ENCODE results near the gene ZCCHC14.

GRCh38 chr16:87539113-87539512, 46.3 kb upstream of the ZCCHC14 start:
- TF ChIP-seq CTCF (IDR thresholded peaks at IDR 0.05) (no peak), MAFK (IDR thresholded peaks at IDR 0.05; ENCODE audit: partially characterized antibody) (no peak), EP300 (IDR thresholded peaks at IDR 0.05) (no peak), CHD4 (IDR thresholded peaks at IDR 0.05; ENCODE audit: borderline replicate concordance) (no peak), RAD21 (conservative IDR thresholded peaks at IDR 0.05 in 1 of 2, IDR thresholded peaks at IDR 0.05 in 1 of 2) (no peak), POLR2AphosphoS2 (conservative IDR thresholded peaks at IDR 0.05; ENCODE audit: low read length) (no peak), JUNB (IDR thresholded peaks at IDR 0.05) (no peak), SREBF2 (IDR thresholded peaks at IDR 0.05) (no peak), MYC (IDR thresholded peaks at IDR 0.05; ENCODE audit: borderline replicate concordance, low read length) (no peak)
- TF ChIP-seq, protein P1, sequence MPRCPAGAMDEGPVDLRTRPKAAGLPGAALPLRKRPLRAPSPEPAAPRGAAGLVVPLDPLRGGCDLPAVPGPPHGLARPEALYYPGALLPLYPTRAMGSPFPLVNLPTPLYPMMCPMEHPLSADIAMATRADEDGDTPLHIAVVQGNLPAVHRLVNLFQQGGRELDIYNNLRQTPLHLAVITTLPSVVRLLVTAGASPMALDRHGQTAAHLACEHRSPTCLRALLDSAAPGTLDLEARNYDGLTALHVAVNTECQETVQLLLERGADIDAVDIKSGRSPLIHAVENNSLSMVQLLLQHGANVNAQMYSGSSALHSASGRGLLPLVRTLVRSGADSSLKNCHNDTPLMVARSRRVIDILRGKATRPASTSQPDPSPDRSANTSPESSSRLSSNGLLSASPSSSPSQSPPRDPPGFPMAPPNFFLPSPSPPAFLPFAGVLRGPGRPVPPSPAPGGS (IDR thresholded peaks at IDR 0.05) = no peak
- TF ChIP-seq, protein P2, sequence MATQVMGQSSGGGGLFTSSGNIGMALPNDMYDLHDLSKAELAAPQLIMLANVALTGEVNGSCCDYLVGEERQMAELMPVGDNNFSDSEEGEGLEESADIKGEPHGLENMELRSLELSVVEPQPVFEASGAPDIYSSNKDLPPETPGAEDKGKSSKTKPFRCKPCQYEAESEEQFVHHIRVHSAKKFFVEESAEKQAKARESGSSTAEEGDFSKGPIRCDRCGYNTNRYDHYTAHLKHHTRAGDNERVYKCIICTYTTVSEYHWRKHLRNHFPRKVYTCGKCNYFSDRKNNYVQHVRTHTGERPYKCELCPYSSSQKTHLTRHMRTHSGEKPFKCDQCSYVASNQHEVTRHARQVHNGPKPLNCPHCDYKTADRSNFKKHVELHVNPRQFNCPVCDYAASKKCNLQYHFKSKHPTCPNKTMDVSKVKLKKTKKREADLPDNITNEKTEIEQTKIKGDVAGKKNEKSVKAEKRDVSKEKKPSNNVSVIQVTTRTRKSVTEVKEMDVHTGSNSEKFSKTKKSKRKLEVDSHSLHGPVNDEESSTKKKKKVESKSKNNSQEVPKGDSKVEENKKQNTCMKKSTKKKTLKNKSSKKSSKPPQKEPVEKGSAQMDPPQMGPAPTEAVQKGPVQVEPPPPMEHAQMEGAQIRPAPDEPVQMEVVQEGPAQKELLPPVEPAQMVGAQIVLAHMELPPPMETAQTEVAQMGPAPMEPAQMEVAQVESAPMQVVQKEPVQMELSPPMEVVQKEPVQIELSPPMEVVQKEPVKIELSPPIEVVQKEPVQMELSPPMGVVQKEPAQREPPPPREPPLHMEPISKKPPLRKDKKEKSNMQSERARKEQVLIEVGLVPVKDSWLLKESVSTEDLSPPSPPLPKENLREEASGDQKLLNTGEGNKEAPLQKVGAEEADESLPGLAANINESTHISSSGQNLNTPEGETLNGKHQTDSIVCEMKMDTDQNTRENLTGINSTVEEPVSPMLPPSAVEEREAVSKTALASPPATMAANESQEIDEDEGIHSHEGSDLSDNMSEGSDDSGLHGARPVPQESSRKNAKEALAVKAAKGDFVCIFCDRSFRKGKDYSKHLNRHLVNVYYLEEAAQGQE (IDR thresholded peaks at IDR 0.05) = no peak

Data from A549 (cell line).